Measurements from ENCODE around the gene HSD17B12.

Gene HSD17B12

GRCh38 chr11:43779306-43779705 is 98.8 kb downstream of the HSD17B12 start:
- 94% methylated on average over 2 of the region's 2 CpGs for WGBS
- no peak overlapping the region for H3K9ac ChIP-seq (ENCODE audit: low read length)

GRCh38 chr11:43784301-43784700 is 103.8 kb downstream of the HSD17B12 start:
- Histone ChIP-seq H2AFZ (ENCODE audit: low read depth, low read length) (no peak overlapping the region), H4K8ac (ENCODE audit: low read length) (no peak overlapping the region), H2AK5ac (ENCODE audit: low read length, severe bottlenecking) (no peak overlapping the region), H3K4me3 (ENCODE audit: insufficient read depth in 1 of 2, low read depth in 1 of 2, low read length in 2 of 2) (no peak overlapping the region), H4K91ac (ENCODE audit: low read length) (no peak overlapping the region), H2BK12ac (ENCODE audit: low read length in 2 of 2) (no peak overlapping the region), H3K27me3 (ENCODE audit: control insufficient read depth in 1 of 2, insufficient read depth in 1 of 2, low read length in 2 of 2) (no peaks in the 10 kb centered on the region), H2BK5ac (ENCODE audit: low read depth, low read length, poor library complexity, severe bottlenecking) (no peak overlapping the region), H3K23ac (ENCODE audit: low read length in 2 of 2) (no peak overlapping the region), H3K9me3 (ENCODE audit: control insufficient read depth, low read length) (peaks cover 16% of the 10 kb centered on the region), H3K9ac (ENCODE audit: low read length) (no peak overlapping the region), H3K27ac (ENCODE audit: low read length, poor library complexity, severe bottlenecking) (no peak overlapping the region), H2BK120ac (ENCODE audit: low read depth, low read length) (no peak overlapping the region), H3K4me2 (ENCODE audit: low read length, poor library complexity, severe bottlenecking) (no peak overlapping the region), H3K4ac (ENCODE audit: low read depth in 1 of 2, low read length in 2 of 2) (no peak overlapping the region), H3K79me1 (replicated peaks; ENCODE audit: low read length, poor library complexity, severe bottlenecking) (peaks cover 12% of the 10 kb centered on the region), H3K4me1 (ENCODE audit: control insufficient read depth, insufficient read depth, low read depth, low read length) (no peaks in the 10 kb centered on the region), H2BK15ac (ENCODE audit: low read depth, poor library complexity, severe bottlenecking) (no peak overlapping the region), H3K18ac (ENCODE audit: low read depth in 1 of 2, low read length in 2 of 2) (no peak overlapping the region), H3K36me3 (ENCODE audit: control insufficient read depth in 1 of 2, insufficient read depth in 2 of 2, low read depth in 1 of 2, low read length in 2 of 2) (peaks cover 0 to 4% of the 10 kb centered on the region in 2 experiments), H3K14ac (ENCODE audit: low read length in 2 of 2) (no peak overlapping the region)
- DNase-seq: no peak
- no CpG with 5 or more reads among the region's 1 CpG for WGBS

More at GRCh38 chr11:43779306-43779705, 98.8 kb downstream of the HSD17B12 start:
- no peak overlapping the region for H4K91ac ChIP-seq (ENCODE audit: low read length)
- no peak overlapping the region for H3K4me3 ChIP-seq (ENCODE audit: insufficient read depth in 1 of 2, low read depth in 1 of 2, low read length in 2 of 2)
- no peaks in the 10 kb centered on the region for H3K4me1 ChIP-seq (ENCODE audit: control insufficient read depth, insufficient read depth, low read depth, low read length)
- no peak overlapping the region for H3K18ac ChIP-seq (ENCODE audit: low read depth in 1 of 2, low read length in 2 of 2)
- no peak overlapping the region for H2AK5ac ChIP-seq (ENCODE audit: low read length, severe bottlenecking)
- no peak overlapping the region for H3K4ac ChIP-seq (ENCODE audit: low read depth in 1 of 2, low read length in 2 of 2)
- peaks cover 12% of the 10 kb centered on the region for H3K9me3 ChIP-seq (ENCODE audit: control insufficient read depth, low read length)
- H3K27ac ChIP-seq (ENCODE audit: low read length, poor library complexity, severe bottlenecking): peak overlapping the region; percentile 61
- no peak for DNase-seq
- H2AFZ ChIP-seq (ENCODE audit: low read depth, low read length): no peak overlapping the region
- no peak overlapping the region for H2BK120ac ChIP-seq (ENCODE audit: low read depth, low read length)
- no peak overlapping the region for H2BK5ac ChIP-seq (ENCODE audit: low read depth, low read length, poor library complexity, severe bottlenecking)
- H3K36me3 ChIP-seq (ENCODE audit: control insufficient read depth in 1 of 2, insufficient read depth in 2 of 2, low read depth in 1 of 2, low read length in 2 of 2): peaks cover 0 to 12% of the 10 kb centered on the region in 2 experiments
- H3K4me2 ChIP-seq (ENCODE audit: low read length, poor library complexity, severe bottlenecking): peak overlapping the region; percentile 16
- H2BK15ac ChIP-seq (ENCODE audit: low read depth, poor library complexity, severe bottlenecking): no peak overlapping the region
- H3K79me1 ChIP-seq (replicated peaks; ENCODE audit: low read length, poor library complexity, severe bottlenecking): peaks cover 15% of the 10 kb centered on the region
- no peak overlapping the region for H3K14ac ChIP-seq (ENCODE audit: low read length in 2 of 2)
- no peak overlapping the region for H4K8ac ChIP-seq (ENCODE audit: low read length)
- H3K27me3 ChIP-seq (ENCODE audit: control insufficient read depth in 1 of 2, insufficient read depth in 1 of 2, low read length in 2 of 2): no peaks in the 10 kb centered on the region
- no peak overlapping the region for H3K23ac ChIP-seq (ENCODE audit: low read length in 2 of 2)
- H2BK12ac ChIP-seq (ENCODE audit: low read length in 2 of 2): no peak overlapping the region

- Histone ChIP-seq H3K27ac (ENCODE audit: low read length, poor library complexity, severe bottlenecking) (no peak overlapping the region), H2BK5ac (ENCODE audit: low read depth, low read length, poor library complexity, severe bottlenecking) (no peak overlapping the region)
- 86% methylated on average over 1 of the region's 2 CpGs for WGBS
Measured at GRCh38 chr11:43784866-43785265, 104.3 kb downstream of the HSD17B12 start.

DNA sequence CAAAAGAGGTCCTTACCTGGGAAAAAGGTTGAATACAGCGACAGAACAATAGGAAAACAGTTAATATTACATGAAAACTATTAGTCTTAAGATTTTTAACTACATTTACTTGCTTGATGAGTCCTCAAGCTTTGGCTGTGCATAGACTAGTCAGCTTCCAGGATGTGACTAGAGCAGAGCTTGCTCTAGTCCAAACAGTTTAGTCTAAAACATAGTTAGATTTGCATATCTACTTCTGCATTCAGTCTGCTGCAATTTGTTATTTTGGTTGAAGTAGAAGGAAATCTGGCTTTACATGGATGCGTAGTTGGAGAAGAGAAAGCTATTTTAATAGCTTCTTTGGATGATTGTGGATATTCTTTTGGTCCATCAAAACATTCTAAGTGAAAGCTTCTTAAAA is 104.8 kb downstream of the HSD17B12 start:
- Histone ChIP-seq H3K4ac (ENCODE audit: low read depth in 1 of 2, low read length in 2 of 2) (no peak overlapping the region), H2BK5ac (ENCODE audit: low read depth, low read length, poor library complexity, severe bottlenecking) (no peak overlapping the region), H3K9ac (ENCODE audit: low read length) (no peak overlapping the region), H3K14ac (ENCODE audit: low read length in 2 of 2) (no peak overlapping the region), H2AFZ (ENCODE audit: low read depth, low read length) (no peak overlapping the region), H2AK5ac (ENCODE audit: low read length, severe bottlenecking) (no peak overlapping the region), H4K91ac (ENCODE audit: low read length) (no peak overlapping the region), H3K4me3 (ENCODE audit: insufficient read depth in 1 of 2, low read depth in 1 of 2, low read length in 2 of 2) (no peak overlapping the region), H3K27ac (ENCODE audit: low read length, poor library complexity, severe bottlenecking) (no peak overlapping the region), H3K4me1 (ENCODE audit: control insufficient read depth, insufficient read depth, low read depth, low read length) (peaks cover 3% of the 10 kb centered on the region), H3K4me2 (ENCODE audit: low read length, poor library complexity, severe bottlenecking) (no peak overlapping the region), H3K79me1 (replicated peaks; ENCODE audit: low read length, poor library complexity, severe bottlenecking) (peaks cover 14% of the 10 kb centered on the region), H2BK15ac (ENCODE audit: low read depth, poor library complexity, severe bottlenecking) (no peak overlapping the region), H3K18ac (ENCODE audit: low read depth in 1 of 2, low read length in 2 of 2) (no peak overlapping the region), H2BK120ac (ENCODE audit: low read depth, low read length) (no peak overlapping the region), H3K9me3 (ENCODE audit: control insufficient read depth, low read length) (peaks cover 16% of the 10 kb centered on the region), H2BK12ac (ENCODE audit: low read length in 2 of 2) (no peak overlapping the region), H3K27me3 (ENCODE audit: control insufficient read depth in 1 of 2, insufficient read depth in 1 of 2, low read length in 2 of 2) (no peaks in the 10 kb centered on the region), H3K36me3 (ENCODE audit: control insufficient read depth in 1 of 2, insufficient read depth in 2 of 2, low read depth in 1 of 2, low read length in 2 of 2) (peaks cover 0 to 3% of the 10 kb centered on the region in 2 experiments), H4K8ac (ENCODE audit: low read length) (no peak overlapping the region), H3K23ac (ENCODE audit: low read length in 2 of 2) (no peak overlapping the region)
- peak; percentile 32 for DNase-seq
- 90% methylated on average over 1 of the region's 2 CpGs for WGBS

More at GRCh38 chr11:43784866-43785265, 104.3 kb downstream of the HSD17B12 start:
- Histone ChIP-seq H4K91ac (ENCODE audit: low read length) (no peak overlapping the region), H2BK15ac (ENCODE audit: low read depth, poor library complexity, severe bottlenecking) (no peak overlapping the region), H3K9ac (ENCODE audit: low read length) (no peak overlapping the region), H3K36me3 (ENCODE audit: control insufficient read depth in 1 of 2, insufficient read depth in 2 of 2, low read depth in 1 of 2, low read length in 2 of 2) (peaks cover 0 to 4% of the 10 kb centered on the region in 2 experiments), H3K23ac (ENCODE audit: low read length in 2 of 2) (no peak overlapping the region), H3K4me3 (ENCODE audit: insufficient read depth in 1 of 2, low read depth in 1 of 2, low read length in 2 of 2) (no peak overlapping the region), H3K9me3 (ENCODE audit: control insufficient read depth, low read length) (peaks cover 16% of the 10 kb centered on the region), H3K18ac (ENCODE audit: low read depth in 1 of 2, low read length in 2 of 2) (no peak overlapping the region), H2AFZ (ENCODE audit: low read depth, low read length) (no peak overlapping the region), H2AK5ac (ENCODE audit: low read length, severe bottlenecking) (no peak overlapping the region), H4K8ac (ENCODE audit: low read length) (no peak overlapping the region), H2BK120ac (ENCODE audit: low read depth, low read length) (no peak overlapping the region), H3K27me3 (ENCODE audit: control insufficient read depth in 1 of 2, insufficient read depth in 1 of 2, low read length in 2 of 2) (no peaks in the 10 kb centered on the region), H3K4ac (ENCODE audit: low read depth in 1 of 2, low read length in 2 of 2) (no peak overlapping the region), H2BK12ac (ENCODE audit: low read length in 2 of 2) (no peak overlapping the region), H3K14ac (ENCODE audit: low read length in 2 of 2) (no peak overlapping the region), H3K4me1 (ENCODE audit: control insufficient read depth, insufficient read depth, low read depth, low read length) (peaks cover 3% of the 10 kb centered on the region), H3K4me2 (ENCODE audit: low read length, poor library complexity, severe bottlenecking) (no peak overlapping the region), H3K79me1 (replicated peaks; ENCODE audit: low read length, poor library complexity, severe bottlenecking) (peaks cover 14% of the 10 kb centered on the region)
- DNase-seq: peak; percentile 69

All from mesenchymal stem cell (in vitro differentiated cells and primary cell).